HG02885 (cell line): ENCODE measurements around the gene CFAP20.

ENCODE experiments used
- ATAC-seq: cut with Tn5 transposase; IDR thresholded peaks from one replicate; pipeline ENCODE4 v1.9.1; 2021; ENCODE audit warnings: mild to moderate bottlenecking; ENCODE audit not compliant: unreplicated experiment, poor library complexity

CFAP20 gene

GRCh38 chr16:58125781-58126335 is 3.3 kb downstream of the CFAP20 start:
- no peak for ATAC-seq

- ATAC-seq, result no peak
These were observed 4.1 kb downstream of the CFAP20 start for GRCh38 chr16:58125041-58125440.

- ATAC-seq, result no peak
These were observed 4.6 kb downstream of the CFAP20 start for GRCh38 chr16:58124601-58124915.

GRCh38 chr16:58123896-58124600 is 5.1 kb downstream of the CFAP20 start:
- no peak for ATAC-seq

- ATAC-seq, result no peak
These were observed 8.0 kb downstream of the CFAP20 start for GRCh38 chr16:58121132-58121531.

- ATAC-seq, result no peak
These were observed 8.9 kb downstream of the CFAP20 start for GRCh38 chr16:58120234-58120633.

- no peak for ATAC-seq
These were observed 9.7 kb downstream of the CFAP20 start for GRCh38 chr16:58119509-58119845.

GRCh38 chr16:58118801-58119508 is 10.2 kb downstream of the CFAP20 start:
- no peak for ATAC-seq

GRCh38 chr16:58116529-58116928 is 12.7 kb downstream of the CFAP20 start:
- no peak for ATAC-seq

- ATAC-seq, result no peak
These were observed 13.1 kb downstream of the CFAP20 start for GRCh38 chr16:58116081-58116480.

GRCh38 chr16:58114827-58115825 is 14.1 kb downstream of the CFAP20 start:
- no peak for ATAC-seq

GRCh38 chr16:58111302-58111627 is 17.9 kb downstream of the CFAP20 start:
- no peak for ATAC-seq

GRCh38 chr16:58110571-58111301 is 18.4 kb downstream of the CFAP20 start:
- ATAC-seq, result no peak

GRCh38 chr16:58109881-58110280 is 19.3 kb downstream of the CFAP20 start:
- no peak for ATAC-seq

- ATAC-seq, result no peak
These were observed 19.9 kb downstream of the CFAP20 start for GRCh38 chr16:58109330-58109729.

GRCh38 chr16:58107709-58108108 is 21.5 kb downstream of the CFAP20 start:
- ATAC-seq, result no peak

- ATAC-seq, result no peak
These were observed 22.0 kb downstream of the CFAP20 start for GRCh38 chr16:58107228-58107627.

- ATAC-seq, result no peak
These were observed 23.6 kb downstream of the CFAP20 start for GRCh38 chr16:58105631-58106030.

- ATAC-seq, result no peak
These were observed 26.4 kb downstream of the CFAP20 start for GRCh38 chr16:58102665-58103392.

GRCh38 chr16:58099956-58100300 is 29.3 kb downstream of the CFAP20 start:
- no peak for ATAC-seq
